Chondrocyte (in vitro differentiated cells): Measurements from ENCODE around the gene RALGPS2. TPM values are rescaled to one million over a fixed set of nuclear protein-coding genes. Genes with fewer than 3 reads are reported as not detected.

Source experiments
- DNase-seq: peaks from one replicate; pipeline ENCODE4 v3.0.0; 2021; ENCODE audit warnings: mixed read lengths, low spot score
- H3K27ac Mint-ChIP-seq: one replicate; pipeline ENCODE4 v1.8.0; 2021; ENCODE audit warnings: mild to moderate bottlenecking, moderate library complexity, mixed read lengths; ENCODE audit not compliant: unreplicated experiment
- H3K27me3 Mint-ChIP-seq: 2 replicates; pipeline ENCODE4 v1.8.0; 2021; ENCODE audit warnings: low read depth, mixed read lengths
- H3K36me3 Mint-ChIP-seq: 2 replicates; pipeline ENCODE4 v1.8.0; 2021; ENCODE audit warnings: low read depth, mixed read lengths
- H3K4me1 Mint-ChIP-seq: 2 replicates; pipeline ENCODE4 v1.8.0; 2021; ENCODE audit warnings: low read depth, mild to moderate bottlenecking, mixed read lengths
- H3K4me3 Mint-ChIP-seq: one replicate; pipeline ENCODE4 v1.8.0; 2021; ENCODE audit warnings: mild to moderate bottlenecking, moderate library complexity, mixed read lengths; ENCODE audit not compliant: unreplicated experiment
- H3K9me3 Mint-ChIP-seq: 2 replicates; pipeline ENCODE4 v1.8.0; 2021; ENCODE audit warnings: low read depth, mixed read lengths
- CTCF ChIP-seq: fragments of 200-600 bp; sonication (generic); IDR thresholded peaks from 2 replicates; pipeline ENCODE4 v1.5.0; 2021; ENCODE audit warnings: antibody characterized with exemption, mild to moderate bottlenecking, moderate library complexity
- total RNA-seq: library from RNA; stranded (reverse); gene quantifications from 3 replicates; pipeline ENCODE4 v1.2.1, GENCODE V29; 2021

The RALGPS2 gene
- total RNA-seq, 1 donor from 2014 or later, result 10.0 TPM

DNA sequence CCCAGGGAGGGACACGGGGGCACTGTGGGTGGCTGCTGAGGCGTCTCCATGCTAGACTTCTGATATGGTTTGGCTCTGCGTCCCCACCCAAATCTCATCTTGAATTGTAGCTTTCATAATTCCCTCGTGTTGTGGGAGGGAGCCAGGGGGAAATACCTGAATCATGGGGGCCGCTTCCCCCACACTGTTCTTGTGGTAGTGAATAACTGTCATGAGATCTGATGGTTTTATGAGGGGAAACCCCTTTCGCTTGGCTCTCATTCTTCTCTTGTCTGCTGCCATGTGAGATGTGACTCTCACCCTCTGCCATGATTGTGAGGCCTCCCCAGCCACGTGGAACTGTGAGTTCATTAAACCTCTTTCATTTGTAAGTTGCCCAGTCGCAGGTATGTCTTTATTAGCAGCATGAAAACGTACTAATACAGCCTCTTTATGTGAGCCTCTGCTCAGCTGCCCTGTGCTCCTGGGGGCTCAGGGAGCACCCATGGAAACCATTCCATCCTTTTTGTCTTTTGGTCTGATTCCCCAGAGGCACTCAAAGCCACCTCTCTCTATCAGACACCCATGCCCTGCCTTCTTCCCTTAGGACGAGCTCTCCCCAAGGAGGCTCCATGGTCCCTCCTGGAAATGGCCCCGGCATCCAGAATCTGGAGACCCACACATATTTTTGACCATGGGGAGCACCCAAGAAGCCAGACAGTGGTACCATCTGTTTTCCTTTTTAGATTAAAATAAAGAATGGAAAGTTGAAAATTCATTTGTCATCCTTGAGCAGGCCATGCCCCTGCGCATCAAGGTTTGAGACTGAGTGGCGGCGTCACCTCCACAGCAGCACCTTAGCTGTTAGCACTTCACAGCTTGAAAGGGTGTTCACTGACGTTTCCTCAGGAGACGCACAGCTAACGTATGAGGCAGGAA, 234.8 kb downstream of the RALGPS2 start:
- DNase-seq, result no peak
- no peak overlapping the region for H3K27ac Mint-ChIP-seq
- no peak for TF ChIP-seq CTCF

GRCh38 chr1:178960482-178961240, 235.6 kb downstream of the RALGPS2 start:
- Mint-ChIP-seq H3K27me3 (no peaks in the 10 kb centered on the region), H3K9me3 (peaks cover 6% of the 10 kb centered on the region), H3K36me3 (no peaks in the 10 kb centered on the region), H3K4me1 (no peaks in the 10 kb centered on the region), H3K27ac (no peak overlapping the region), H3K4me3 (no peak overlapping the region)
- DNase-seq, result no peak
- no peak for TF ChIP-seq CTCF

More for the DNA sequence above, 234.8 kb downstream of the RALGPS2 start:
- H3K36me3 Mint-ChIP-seq, result no peaks in the 10 kb centered on the region
- no peak overlapping the region for H3K4me3 Mint-ChIP-seq
- H3K4me1 Mint-ChIP-seq, result no peaks in the 10 kb centered on the region
- no peaks in the 10 kb centered on the region for H3K27me3 Mint-ChIP-seq
- peaks cover 2% of the 10 kb centered on the region for H3K9me3 Mint-ChIP-seq

- Mint-ChIP-seq H3K4me1 (no peaks in the 10 kb centered on the region), H3K27ac (no peak overlapping the region), H3K27me3 (no peaks in the 10 kb centered on the region), H3K4me3 (no peak overlapping the region), H3K36me3 (no peaks in the 10 kb centered on the region), H3K9me3 (peaks cover 6% of the 10 kb centered on the region)
- DNase-seq, result no peak
- TF ChIP-seq CTCF, result no peak
These were observed 236.3 kb downstream of the RALGPS2 start for GRCh38 chr1:178961331-178961730.

DNA sequence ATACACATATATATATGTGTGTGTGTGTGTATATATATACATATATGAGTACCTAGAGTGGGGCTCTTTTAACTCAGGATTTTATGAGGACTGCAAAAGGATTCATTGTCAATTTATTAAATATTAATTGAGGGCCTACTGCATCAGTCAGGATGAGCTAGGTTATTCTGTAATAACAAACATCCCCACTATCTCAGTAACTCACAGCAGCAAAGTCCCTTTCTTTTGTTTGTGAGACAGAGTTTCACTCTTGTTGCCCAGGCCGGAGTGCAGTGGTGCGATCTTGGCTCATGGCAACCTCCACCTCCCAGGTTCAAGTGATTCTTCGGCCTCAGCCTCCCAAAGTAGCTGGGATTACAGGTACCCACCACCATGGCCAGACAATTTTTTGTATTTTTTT, 236.8 kb downstream of the RALGPS2 start:
- H3K36me3 Mint-ChIP-seq, result no peaks in the 10 kb centered on the region
- DNase-seq, result no peak
- H3K9me3 Mint-ChIP-seq, result peaks cover 6% of the 10 kb centered on the region
- H3K27me3 Mint-ChIP-seq, result no peaks in the 10 kb centered on the region
- no peak for TF ChIP-seq CTCF
- H3K4me1 Mint-ChIP-seq, result no peaks in the 10 kb centered on the region
- no peak overlapping the region for H3K4me3 Mint-ChIP-seq
- no peak overlapping the region for H3K27ac Mint-ChIP-seq
